Measurements from ENCODE around the gene PPBP. TPM values are rescaled to one million over a fixed set of nuclear protein-coding genes. Genes with fewer than 3 reads are reported as not detected.

PPBP gene
- total RNA-seq, 2 donors from 2014 or later = not detected

Other genes starting within 250 kb of the PPBP start
- gene CXCL8, start 247.6 kb downstream of the PPBP start, total RNA-seq = 1 to 10 TPM; 5.4 to 6.9 TPM
- not detected for gene CXCL6, start 151.5 kb downstream of the PPBP start, total RNA-seq
- not detected for gene PF4V1, start 134.9 kb downstream of the PPBP start, total RNA-seq
- gene CXCL1, start 118.8 kb downstream of the PPBP start, total RNA-seq = 1 to 10 TPM in 1 of 2 donors, under 1 TPM in 1; 0.68 to 8.7 TPM
- gene PF4, start 6.2 kb downstream of the PPBP start, total RNA-seq = not detected
- under 1 TPM in 1 of 2 donors, not detected in 1; 0.49 TPM for gene CXCL5, start 10.5 kb upstream of the PPBP start, total RNA-seq
- 10 to 100 TPM in 1 of 2 donors, 1 to 10 TPM in 1; 4.9 to 11.9 TPM for gene CXCL3, start 50.5 kb upstream of the PPBP start, total RNA-seq
- gene CXCL2, start 111.0 kb upstream of the PPBP start, total RNA-seq = 10 to 100 TPM; 34.0 to 71.4 TPM
- gene MTHFD2L, start 169.9 kb upstream of the PPBP start, total RNA-seq = 10 to 100 TPM in 1 of 2 donors, 1 to 10 TPM in 1; 5.8 to 26.9 TPM

All from thoracic aorta (tissue), 2 donors.